GM21381 (cell line): ENCODE data around the gene RHPN2.
"Not testable (repeated sequence)": the region's sequence is repeated elsewhere in the genome, so short reads cannot be mapped to it uniquely, and the experiment has no call there.

Experiments used
- ATAC-seq: cut with Tn5 transposase; IDR thresholded peaks from one replicate; pipeline ENCODE4 v1.9.1; 2021; ENCODE audit warnings: mild to moderate bottlenecking, moderate library complexity; ENCODE audit not compliant: unreplicated experiment

Gene RHPN2

GRCh38 chr19:33066543-33066942, 1.9 kb upstream of the RHPN2 start:
- no peak for ATAC-seq

GRCh38 chr19:33064458-33064791, 263 bp downstream of the RHPN2 start:
- ATAC-seq: peak; percentile 46

DNA sequence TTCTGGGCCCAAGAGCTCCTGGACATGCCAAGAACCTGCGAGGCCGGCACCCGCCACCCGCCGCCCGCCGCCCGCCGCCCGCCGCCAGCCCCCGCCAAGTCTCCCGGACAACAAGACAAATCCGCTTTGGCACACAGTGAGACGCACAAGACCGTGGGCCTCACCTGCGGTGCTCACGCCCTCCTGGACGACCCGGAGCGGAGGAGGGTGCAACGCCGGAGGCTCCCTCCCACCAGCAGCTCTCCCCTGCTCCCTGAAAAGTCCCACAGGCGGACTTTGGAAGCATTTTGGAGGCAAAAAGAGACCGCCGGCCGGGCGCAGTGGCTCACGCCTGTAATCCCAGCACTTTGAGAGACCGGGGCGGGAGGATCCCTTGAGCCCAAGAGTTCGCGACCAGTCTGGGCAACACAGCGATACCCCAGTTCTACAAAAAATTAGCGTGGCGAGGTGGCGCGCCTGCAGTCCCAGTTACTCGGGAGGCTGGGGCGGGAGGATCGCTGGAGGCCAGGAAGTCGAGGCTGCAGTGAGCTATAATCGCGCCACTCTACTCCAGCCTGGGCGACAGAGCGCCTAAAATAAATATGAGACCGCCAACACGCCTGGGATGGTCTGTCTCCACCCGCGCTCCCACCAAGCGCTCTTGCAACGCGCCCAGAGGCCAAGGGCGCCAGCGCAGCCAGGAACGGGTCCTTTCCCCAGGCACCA, 783 bp downstream of the RHPN2 start:
- ATAC-seq: no peak

DNA sequence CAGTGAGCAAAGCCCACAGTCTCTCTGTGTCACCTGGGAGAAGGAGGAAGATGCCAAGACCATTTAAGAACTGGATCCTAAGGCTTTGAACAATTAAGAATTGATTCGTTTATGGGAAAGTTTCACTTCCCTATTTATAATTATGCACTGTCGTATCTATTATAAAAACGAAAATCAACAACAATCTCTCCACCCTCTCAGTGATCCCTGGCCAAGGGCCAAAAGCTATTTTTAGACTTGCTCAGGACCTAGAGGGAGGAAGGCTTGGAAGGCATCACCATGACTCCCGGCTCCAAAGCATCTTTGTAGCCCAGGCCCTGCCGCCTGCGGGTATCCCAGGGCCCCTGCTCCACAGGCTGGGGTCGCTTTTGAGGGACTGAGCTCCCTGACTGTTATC, 1.3 kb downstream of the RHPN2 start:
- no peak for ATAC-seq

GRCh38 chr19:33062902-33063301, 1.8 kb downstream of the RHPN2 start:
- no peak for ATAC-seq

DNA sequence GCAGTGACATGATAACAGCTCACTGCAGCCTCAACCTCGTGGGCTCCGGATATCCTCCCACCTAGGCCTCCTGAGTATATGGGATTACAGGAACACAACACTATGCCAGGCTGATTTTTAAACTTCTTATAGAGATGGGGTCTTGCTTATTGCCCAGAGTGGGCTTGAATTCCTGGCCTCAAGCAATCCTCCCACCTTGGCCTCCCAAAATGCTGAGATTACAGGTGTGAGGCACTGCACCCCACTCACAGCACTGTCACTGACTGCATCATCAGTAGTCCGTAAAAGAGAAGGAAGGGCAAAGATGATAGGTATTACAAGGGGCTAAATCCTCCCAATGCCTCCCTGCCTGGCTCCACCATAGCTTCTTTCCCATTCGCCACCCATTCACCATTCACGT, 4.1 kb downstream of the RHPN2 start:
- no peak for ATAC-seq

DNA sequence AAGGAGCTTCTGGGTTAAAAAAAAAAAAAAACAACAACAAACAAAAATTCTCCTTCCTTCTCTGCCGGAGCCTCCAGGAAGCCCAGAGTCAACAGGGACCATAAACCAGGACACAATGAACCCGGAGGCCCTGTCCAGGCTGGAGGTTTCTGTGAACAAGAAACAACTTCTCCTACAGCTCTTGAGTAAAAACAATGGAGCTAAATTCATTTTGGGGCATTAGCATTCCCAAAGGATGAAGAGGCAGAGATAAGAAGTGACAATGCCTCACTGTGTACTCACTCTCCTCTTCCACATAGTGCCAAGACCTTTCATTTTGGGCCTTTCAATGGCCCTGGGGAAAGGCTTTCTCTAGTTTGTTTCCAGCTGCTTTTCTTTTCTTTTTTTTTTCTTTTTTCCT, 9.0 kb downstream of the RHPN2 start:
- no peak for ATAC-seq

- no peak for ATAC-seq
Observed at GRCh38 chr19:33054623-33055022, 10.1 kb downstream of the RHPN2 start.

DNA sequence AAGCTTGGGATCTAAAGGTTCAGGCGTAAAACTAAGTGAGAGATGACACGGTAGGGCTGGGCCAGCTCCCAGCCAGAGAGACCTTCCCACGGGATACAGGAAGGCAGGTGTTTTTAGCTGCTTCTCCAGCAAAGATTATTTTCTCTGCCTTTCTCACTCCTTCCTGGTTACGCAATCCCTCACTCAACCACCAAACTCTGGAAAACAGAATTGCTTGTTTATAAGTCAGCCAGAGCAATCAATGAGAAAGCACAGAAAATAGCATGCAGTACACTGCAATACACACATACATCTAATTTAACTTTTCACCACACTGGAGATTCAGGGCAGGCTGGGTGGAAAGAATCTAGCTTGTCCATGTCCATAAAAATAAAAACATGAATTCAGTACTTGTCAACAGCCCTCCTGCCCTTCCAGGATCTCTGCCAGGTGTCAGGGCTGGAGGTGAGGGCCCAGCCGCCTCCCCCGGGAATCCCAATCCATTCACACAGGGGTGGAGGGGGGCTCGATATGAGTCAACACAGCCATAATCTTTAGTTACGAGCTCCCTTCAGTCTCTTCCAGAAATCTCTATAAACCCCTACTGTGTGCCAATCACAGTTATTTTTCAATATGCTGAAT, 12.2 kb downstream of the RHPN2 start:
- no peak for ATAC-seq

- no peak for ATAC-seq
Observed at GRCh38 chr19:33050110-33050509, 14.6 kb downstream of the RHPN2 start.

GRCh38 chr19:33048806-33049676, 15.6 kb downstream of the RHPN2 start:
- no peak for ATAC-seq

DNA sequence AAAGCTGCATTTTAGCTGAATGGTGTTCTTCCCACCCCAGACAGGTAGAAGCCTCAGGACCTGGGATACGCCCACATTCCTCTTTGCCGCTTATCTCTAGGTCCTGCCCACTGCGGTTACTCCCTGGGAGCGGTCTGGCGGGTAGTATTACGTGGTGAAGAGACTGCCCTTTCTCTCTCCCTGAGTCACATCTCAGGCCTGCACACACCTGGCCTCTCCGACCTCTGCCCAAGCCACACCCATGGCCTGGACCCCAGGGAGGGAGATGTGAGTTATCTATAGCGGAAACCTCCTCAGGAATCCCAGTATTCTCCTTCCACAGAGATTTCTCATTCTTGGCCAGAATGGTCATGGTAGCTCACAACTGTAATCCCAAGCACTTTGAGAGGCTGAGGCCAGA, 17.3 kb downstream of the RHPN2 start:
- no peak for ATAC-seq

- not testable (repeated sequence) for ATAC-seq
Observed at GRCh38 chr19:33041828-33042160, 22.9 kb downstream of the RHPN2 start.

GRCh38 chr19:33040994-33041827, 23.5 kb downstream of the RHPN2 start:
- no peak for ATAC-seq

DNA sequence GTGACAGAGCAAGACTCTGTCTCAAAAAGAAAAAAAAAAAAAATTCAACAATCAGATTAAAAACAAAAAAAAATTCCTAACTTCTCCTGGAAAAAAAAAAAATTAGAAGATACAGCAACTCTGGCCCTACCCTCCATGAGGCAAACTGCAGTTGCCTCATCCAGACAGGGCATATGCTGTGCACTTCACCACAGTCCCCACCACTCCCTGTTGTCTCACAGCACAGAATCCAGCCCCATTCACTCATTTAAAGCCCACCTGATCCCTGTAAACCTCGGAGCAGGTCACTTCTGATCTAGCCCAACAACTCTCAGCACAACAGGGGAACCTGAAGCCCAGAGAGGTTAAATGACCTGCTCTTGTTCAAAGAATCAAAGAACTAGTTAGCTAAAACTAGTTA, 24.9 kb downstream of the RHPN2 start:
- no peak for ATAC-seq

GRCh38 chr19:33039108-33039599, 25.5 kb downstream of the RHPN2 start:
- no peak for ATAC-seq

DNA sequence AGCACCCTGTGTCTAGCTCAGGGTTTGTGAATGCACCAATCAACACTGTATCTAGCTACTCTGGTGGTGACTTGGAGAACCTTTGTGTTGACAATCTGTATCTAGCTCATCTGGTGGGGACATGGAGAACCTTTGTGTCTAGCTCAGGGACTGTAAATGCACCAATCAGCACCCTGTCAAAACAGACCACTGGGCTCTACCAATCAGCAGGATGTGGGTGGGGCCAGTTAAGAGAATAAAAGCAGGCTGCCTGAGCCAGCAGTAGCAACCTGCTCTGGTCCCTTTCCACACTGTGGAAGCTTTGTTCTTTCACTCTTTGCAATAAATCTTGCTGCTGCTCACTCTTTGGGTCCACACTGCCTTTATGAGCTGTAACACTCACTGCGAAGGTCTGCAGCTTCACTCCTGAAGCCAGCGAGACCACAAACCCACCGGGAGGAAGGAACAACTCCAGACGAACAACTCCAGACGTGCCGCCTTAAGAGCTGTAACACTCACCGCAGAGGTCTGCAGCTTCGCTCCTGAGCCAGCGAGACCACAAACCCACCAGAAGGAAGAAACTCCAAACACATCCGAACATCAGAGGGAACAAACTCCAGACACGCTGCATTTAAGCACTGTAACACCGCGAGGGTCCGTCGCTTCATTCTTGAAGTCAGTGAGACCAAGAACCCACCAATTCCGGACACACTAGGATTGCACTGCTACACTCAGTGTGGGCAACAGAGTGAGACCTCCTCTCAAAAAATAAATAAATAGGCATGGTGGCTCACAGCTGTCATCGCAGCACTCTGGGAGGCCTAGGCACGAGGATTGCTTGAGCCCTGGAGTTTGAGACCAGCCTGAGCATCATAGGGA, 27.3 kb downstream of the RHPN2 start:
- ATAC-seq: not testable (repeated sequence)

DNA sequence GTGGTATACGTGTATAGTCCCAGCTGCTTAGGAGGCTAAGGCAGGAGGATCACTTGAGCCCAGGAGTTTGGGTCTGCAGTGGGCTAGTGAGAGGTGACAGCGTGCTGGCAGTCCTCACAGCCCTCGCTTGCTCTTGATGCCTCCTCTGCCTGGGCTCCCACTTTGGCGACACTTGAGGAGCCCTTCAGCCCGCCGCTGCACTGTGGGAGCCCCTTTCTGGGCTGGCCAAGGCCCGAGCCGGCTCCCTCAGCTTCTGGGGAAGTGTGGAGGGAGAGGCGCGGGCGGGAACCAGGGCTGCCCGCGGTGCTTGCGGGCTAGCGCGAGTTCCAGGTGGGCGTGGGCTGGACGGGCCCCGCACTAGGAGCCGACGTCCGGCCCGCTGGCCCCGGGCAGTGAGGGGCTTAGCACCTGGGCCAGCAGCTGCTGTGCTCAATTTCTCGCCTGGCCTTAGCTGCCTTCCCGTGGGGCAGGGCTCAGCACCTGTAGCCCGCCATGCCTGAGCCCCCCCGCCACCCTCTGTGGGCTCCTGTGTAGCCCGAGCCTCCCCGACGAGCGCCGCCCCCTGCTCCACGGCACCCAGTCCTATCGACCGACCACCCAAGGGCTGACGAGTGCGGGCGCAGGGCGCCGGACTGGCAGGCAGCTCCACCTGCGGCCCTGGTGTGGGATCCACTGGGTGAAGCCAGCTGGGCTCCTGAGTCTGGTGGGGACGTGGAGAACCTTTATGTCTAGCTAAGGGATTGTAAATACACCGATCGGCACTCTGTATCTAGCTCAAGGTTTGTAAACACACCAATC, 28.1 kb downstream of the RHPN2 start:
- not testable (repeated sequence) for ATAC-seq

GRCh38 chr19:33035461-33035860, 29.2 kb downstream of the RHPN2 start:
- no peak for ATAC-seq
